Prostate gland (tissue), 2 donors: Measurements from ENCODE around the gene EXO1.

Experiments used
- POLR2A ChIP-seq: fragments of 450-650 bp; IDR thresholded peaks from one replicate; pipeline ENCODE4 v1.6.1; 2016; ENCODE audit warnings: antibody characterized with exemption, mild to moderate bottlenecking
- TF ChIP-seq, protein P1 (sequence below), 4 experiments: fragments of 200-600 bp in 2 of 4; fragments of 450-650 bp in 2 of 4; sonication (generic) in 2 of 4; IDR thresholded peaks; 1 replicate in 3 of 4; 2 replicates in 1 of 4; pipeline ENCODE4 v1.5.1; 2016 to 2019; ENCODE audit warnings: antibody characterized with exemption in 4 of 4, mild to moderate bottlenecking in 2 of 4, moderate library complexity in 2 of 4

DNA sequence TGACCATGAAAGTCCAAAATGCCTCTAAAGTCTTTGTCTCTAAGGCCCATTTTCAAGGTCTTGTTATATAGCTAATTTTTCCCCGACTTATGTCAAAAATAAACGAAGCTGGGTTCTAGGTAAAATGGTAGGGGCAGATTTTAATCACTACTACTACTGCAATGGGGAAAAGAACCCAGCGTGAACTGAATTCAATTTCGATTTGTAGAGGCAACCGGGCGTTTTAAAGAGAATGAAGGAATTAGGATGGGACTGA is 536 bp upstream of the EXO1 start:
- TF ChIP-seq, protein P1, sequence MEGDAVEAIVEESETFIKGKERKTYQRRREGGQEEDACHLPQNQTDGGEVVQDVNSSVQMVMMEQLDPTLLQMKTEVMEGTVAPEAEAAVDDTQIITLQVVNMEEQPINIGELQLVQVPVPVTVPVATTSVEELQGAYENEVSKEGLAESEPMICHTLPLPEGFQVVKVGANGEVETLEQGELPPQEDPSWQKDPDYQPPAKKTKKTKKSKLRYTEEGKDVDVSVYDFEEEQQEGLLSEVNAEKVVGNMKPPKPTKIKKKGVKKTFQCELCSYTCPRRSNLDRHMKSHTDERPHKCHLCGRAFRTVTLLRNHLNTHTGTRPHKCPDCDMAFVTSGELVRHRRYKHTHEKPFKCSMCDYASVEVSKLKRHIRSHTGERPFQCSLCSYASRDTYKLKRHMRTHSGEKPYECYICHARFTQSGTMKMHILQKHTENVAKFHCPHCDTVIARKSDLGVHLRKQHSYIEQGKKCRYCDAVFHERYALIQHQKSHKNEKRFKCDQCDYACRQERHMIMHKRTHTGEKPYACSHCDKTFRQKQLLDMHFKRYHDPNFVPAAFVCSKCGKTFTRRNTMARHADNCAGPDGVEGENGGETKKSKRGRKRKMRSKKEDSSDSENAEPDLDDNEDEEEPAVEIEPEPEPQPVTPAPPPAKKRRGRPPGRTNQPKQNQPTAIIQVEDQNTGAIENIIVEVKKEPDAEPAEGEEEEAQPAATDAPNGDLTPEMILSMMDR (IDR thresholded peaks at IDR 0.05): no peak
- no peak for TF ChIP-seq POLR2A
